HepG2 (cell line): Measurements from ENCODE around the gene HHATL. TPM values are rescaled to one million over a fixed set of nuclear protein-coding genes. Genes with fewer than 3 reads are reported as not detected.

ENCODE experiments used
- GFI1 ChIP-seq: sonication (generic); formaldehyde crosslinking; IDR thresholded peaks from 2 replicates; pipeline ENCODE4 v1.5.0; 2020; ENCODE audit warnings: missing genetic modification reagents, mild to moderate bottlenecking, borderline replicate concordance
- HDAC6 ChIP-seq: fragments of 200-600 bp; sonication (generic); IDR thresholded peaks from 2 replicates; pipeline ENCODE4 v1.7.0; 2017; ENCODE audit warnings: mild to moderate bottlenecking, antibody characterized with exemption, low read length, low read depth
- LRRFIP1 ChIP-seq: sonication (generic); formaldehyde crosslinking; conservative IDR thresholded peaks from 2 replicates; pipeline ENCODE4 v1.4.0; 2020; ENCODE audit warnings: missing genetic modification reagents
- SIX1 ChIP-seq: sonication (generic); formaldehyde crosslinking; IDR thresholded peaks from 2 replicates; pipeline ENCODE4 v1.4.0; 2020; ENCODE audit warnings: missing genetic modification reagents, borderline replicate concordance
- ZBTB44 ChIP-seq: sonication (generic); formaldehyde crosslinking; IDR thresholded peaks from 2 replicates; pipeline ENCODE4 v1.4.0; 2020; ENCODE audit warnings: missing genetic modification reagents
- ZBTB49 ChIP-seq: sonication (generic); formaldehyde crosslinking; IDR thresholded peaks from 2 replicates; pipeline ENCODE4 v1.4.0; 2020; ENCODE audit warnings: missing genetic modification reagents, borderline replicate concordance
- ZNF496 ChIP-seq: sonication (generic); formaldehyde crosslinking; IDR thresholded peaks from 2 replicates; pipeline ENCODE4 v1.8.1; 2023; ENCODE audit warnings: mild to moderate bottlenecking, moderate library complexity, missing genetic modification reagents; ENCODE audit not compliant: insufficient replicate concordance
- ZNF550 ChIP-seq: sonication (generic); formaldehyde crosslinking; IDR thresholded peaks from 2 replicates; pipeline ENCODE4 v1.4.0; 2020; ENCODE audit warnings: mild to moderate bottlenecking, missing genetic modification reagents, borderline replicate concordance
- ZNF841 ChIP-seq: sonication (generic); formaldehyde crosslinking; IDR thresholded peaks from 2 replicates; pipeline ENCODE4 v1.8.1; 2023; ENCODE audit warnings: missing genetic modification reagents, borderline replicate concordance
- polyA plus RNA-seq, 8 experiments: library from polyadenylated mRNA; depleted of rRNA in 3 of 8; stranded (reverse) in 7 of 8; unstranded in 1 of 8; fragments of >200 nt; fragmentation: Illumina TruSeq in 4 of 8; extraction: Trizol in 4 of 8; gene quantifications; 2 replicates each; pipeline versions ENCODE4 v1.2.1 to v1.2.3, GENCODE V29; 2011 to 2016; ENCODE audit warnings: low read depth in 4 of 8, missing spikeins in 1 of 8, mixed read lengths in 1 of 8; ENCODE audit not compliant: insufficient read depth in 1 of 8
- total RNA-seq, 5 experiments: library from RNA; depleted of rRNA; stranded (reverse); fragments of >200 nt; fragmentation: Illumina TruSeq; extraction: Trizol; gene quantifications; 2 replicates each; pipeline ENCODE4 v1.2.3, GENCODE V29; 2016; ENCODE audit warnings: low read depth in 1 of 5
- TF ChIP-seq, protein P1 (sequence below): sonication (generic); formaldehyde crosslinking; IDR thresholded peaks from 2 replicates; pipeline ENCODE4 v1.5.1; 2020; ENCODE audit warnings: mild to moderate bottlenecking, missing genetic modification reagents, moderate library complexity
- TF ChIP-seq, protein P2 (sequence below): sonication (generic); formaldehyde crosslinking; IDR thresholded peaks from 2 replicates; pipeline ENCODE4 v1.8.1; 2022; ENCODE audit warnings: low read depth, mild to moderate bottlenecking, missing genetic modification reagents

Gene HHATL
- total and polyA plus RNA-seq, 2 of the 13 experiments (the other 11 are each of a cell fraction or from before 2014, with no cell fraction given) = 0.26 TPM; not detected in 1

DNA sequence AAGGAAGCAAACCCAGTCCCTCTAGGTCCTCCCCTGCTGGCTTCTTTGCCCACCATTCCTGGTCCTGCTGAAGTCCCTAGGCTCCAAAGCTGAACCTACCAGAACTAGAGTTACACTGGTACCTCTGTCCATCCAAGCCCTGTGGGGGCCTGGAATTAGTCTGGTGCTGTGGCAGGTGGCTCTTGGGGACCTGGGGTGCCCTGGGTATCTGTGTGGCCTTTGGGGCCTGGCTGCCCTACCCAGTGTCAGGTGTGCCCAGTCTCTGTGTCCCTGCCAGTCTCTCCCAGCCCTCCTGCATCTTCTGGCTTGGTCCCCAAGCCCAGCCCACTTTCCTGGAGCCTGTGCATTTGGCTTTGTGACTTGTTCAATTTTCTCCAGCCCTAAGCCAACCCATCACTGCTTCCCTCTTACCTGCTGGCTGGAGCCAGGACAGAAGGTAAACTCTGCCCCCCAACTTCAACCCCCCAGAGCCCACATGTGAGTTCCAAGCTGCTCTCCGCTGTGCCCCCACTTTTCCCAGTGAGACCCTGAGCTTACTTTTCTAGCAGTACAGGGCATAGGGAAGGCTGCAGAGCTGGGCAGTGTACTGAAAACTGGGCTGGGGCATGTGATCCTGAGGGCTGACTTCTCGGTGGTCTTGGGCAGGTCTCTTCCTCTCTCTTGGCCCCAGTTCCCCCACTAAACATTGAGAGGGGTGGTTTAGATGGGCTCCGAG is 28.3 kb upstream of the HHATL start (continued):
- TF ChIP-seq, protein P1, sequence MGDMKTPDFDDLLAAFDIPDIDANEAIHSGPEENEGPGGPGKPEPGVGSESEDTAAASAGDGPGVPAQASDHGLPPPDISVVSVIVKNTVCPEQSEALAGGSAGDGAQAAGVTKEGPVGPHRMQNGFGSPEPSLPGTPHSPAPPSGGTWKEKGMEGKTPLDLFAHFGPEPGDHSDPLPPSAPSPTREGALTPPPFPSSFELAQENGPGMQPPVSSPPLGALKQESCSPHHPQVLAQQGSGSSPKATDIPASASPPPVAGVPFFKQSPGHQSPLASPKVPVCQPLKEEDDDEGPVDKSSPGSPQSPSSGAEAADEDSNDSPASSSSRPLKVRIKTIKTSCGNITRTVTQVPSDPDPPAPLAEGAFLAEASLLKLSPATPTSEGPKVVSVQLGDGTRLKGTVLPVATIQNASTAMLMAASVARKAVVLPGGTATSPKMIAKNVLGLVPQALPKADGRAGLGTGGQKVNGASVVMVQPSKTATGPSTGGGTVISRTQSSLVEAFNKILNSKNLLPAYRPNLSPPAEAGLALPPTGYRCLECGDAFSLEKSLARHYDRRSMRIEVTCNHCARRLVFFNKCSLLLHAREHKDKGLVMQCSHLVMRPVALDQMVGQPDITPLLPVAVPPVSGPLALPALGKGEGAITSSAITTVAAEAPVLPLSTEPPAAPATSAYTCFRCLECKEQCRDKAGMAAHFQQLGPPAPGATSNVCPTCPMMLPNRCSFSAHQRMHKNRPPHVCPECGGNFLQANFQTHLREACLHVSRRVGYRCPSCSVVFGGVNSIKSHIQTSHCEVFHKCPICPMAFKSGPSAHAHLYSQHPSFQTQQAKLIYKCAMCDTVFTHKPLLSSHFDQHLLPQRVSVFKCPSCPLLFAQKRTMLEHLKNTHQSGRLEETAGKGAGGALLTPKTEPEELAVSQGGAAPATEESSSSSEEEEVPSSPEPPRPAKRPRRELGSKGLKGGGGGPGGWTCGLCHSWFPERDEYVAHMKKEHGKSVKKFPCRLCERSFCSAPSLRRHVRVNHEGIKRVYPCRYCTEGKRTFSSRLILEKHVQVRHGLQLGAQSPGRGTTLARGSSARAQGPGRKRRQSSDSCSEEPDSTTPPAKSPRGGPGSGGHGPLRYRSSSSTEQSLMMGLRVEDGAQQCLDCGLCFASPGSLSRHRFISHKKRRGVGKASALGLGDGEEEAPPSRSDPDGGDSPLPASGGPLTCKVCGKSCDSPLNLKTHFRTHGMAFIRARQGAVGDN (CRISPR knock-in tag) = peak; percentile 25; the same call in 1 of the 2 replicates
- no peak for TF ChIP-seq GFI1 (CRISPR knock-in tag)
- no peak for TF ChIP-seq SIX1 (CRISPR knock-in tag)
- TF ChIP-seq ZBTB44 (CRISPR knock-in tag) = no peak
- TF ChIP-seq ZNF550 (CRISPR knock-in tag) = 0 out of 2 replicates have a peak, but pooled peaks have one; percentile 1
- TF ChIP-seq ZNF496 (CRISPR knock-in tag) = no peak
- no peak for TF ChIP-seq ZNF841 (CRISPR knock-in tag)
- no peak for TF ChIP-seq ZBTB49 (CRISPR knock-in tag)
- TF ChIP-seq HDAC6 = no peak
- TF ChIP-seq LRRFIP1 (CRISPR knock-in tag) = no peak
- TF ChIP-seq, protein P2, sequence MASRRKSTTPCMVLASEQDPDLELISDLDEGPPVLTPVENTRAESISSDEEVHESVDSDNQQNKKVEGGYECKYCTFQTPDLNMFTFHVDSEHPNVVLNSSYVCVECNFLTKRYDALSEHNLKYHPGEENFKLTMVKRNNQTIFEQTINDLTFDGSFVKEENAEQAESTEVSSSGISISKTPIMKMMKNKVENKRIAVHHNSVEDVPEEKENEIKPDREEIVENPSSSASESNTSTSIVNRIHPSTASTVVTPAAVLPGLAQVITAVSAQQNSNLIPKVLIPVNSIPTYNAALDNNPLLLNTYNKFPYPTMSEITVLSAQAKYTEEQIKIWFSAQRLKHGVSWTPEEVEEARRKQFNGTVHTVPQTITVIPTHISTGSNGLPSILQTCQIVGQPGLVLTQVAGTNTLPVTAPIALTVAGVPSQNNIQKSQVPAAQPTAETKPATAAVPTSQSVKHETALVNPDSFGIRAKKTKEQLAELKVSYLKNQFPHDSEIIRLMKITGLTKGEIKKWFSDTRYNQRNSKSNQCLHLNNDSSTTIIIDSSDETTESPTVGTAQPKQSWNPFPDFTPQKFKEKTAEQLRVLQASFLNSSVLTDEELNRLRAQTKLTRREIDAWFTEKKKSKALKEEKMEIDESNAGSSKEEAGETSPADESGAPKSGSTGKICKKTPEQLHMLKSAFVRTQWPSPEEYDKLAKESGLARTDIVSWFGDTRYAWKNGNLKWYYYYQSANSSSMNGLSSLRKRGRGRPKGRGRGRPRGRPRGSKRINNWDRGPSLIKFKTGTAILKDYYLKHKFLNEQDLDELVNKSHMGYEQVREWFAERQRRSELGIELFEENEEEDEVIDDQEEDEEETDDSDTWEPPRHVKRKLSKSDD (CRISPR knock-in tag) = no peak
